A549 (cell line): ENCODE measurements around the gene RHBDD3.

Source experiments
- CTCF ChIP-seq: fragments of >200 bp; sonication (Bioruptor Twin); formaldehyde crosslinking; IDR thresholded peaks from 3 replicates; pipeline ENCODE4 v1.5.1; 2016
- ELK1 ChIP-seq: fragments of 150-350 bp; IDR thresholded peaks from 2 replicates; pipeline ENCODE4 v1.6.1; 2014; ENCODE audit warnings: low read depth, mild to moderate bottlenecking, low read length
- HOXB13 ChIP-seq: fragments of 250-450 bp; sonication (Bioruptor Pico); IDR thresholded peaks from 2 replicates; pipeline ENCODE4 v1.5.0; 2020; ENCODE audit warnings: low read depth, mild to moderate bottlenecking, moderate library complexity
- MAFK ChIP-seq: fragments of 450-650 bp; IDR thresholded peaks from 2 replicates; pipeline ENCODE4 v1.6.1; 2014; ENCODE audit not compliant: partially characterized antibody
- NPAS2 ChIP-seq: fragments of 250-450 bp; sonication (Bioruptor Pico); IDR thresholded peaks from 2 replicates; pipeline ENCODE4 v1.8.0; 2022; ENCODE audit warnings: mild to moderate bottlenecking, moderate library complexity, borderline replicate concordance
- POLR2A ChIP-seq: IDR thresholded peaks from 2 replicates; pipeline ENCODE4 v1.6.1; 2012; ENCODE audit warnings: mild to moderate bottlenecking, low read length
- POLR2AphosphoS2 ChIP-seq: conservative IDR thresholded peaks from 2 replicates; pipeline ENCODE4 v1.6.1; 2012; ENCODE audit warnings: low read length, improper control_type of control experiment, inconsistent platforms
- RARB ChIP-seq: fragments of 250-450 bp; sonication (Bioruptor Pico); IDR thresholded peaks from 2 replicates; pipeline ENCODE4 v1.8.0; 2021; ENCODE audit warnings: mild to moderate bottlenecking, moderate library complexity

GRCh38 chr22:29308791-29309262 is 41.0 kb upstream of the RHBDD3 start:
- TF ChIP-seq HOXB13 (CRISPR knock-in tag) (no peak), POLR2AphosphoS2 (no peak), ELK1 (no peak), CTCF (no peak), NPAS2 (CRISPR knock-in tag) (no peak), MAFK (no peak), RARB (CRISPR knock-in tag) (no peak), POLR2A (no peak)
